GM21526 (cell line): ENCODE results near the gene CINP.
"Not testable (repeated sequence)": the region's sequence is repeated elsewhere in the genome, so short reads cannot be mapped to it uniquely, and the experiment has no call there.

Source experiments
- ATAC-seq: cut with Tn5 transposase; IDR thresholded peaks from one replicate; pipeline ENCODE4 v1.9.1; 2021; ENCODE audit warnings: moderate library complexity; ENCODE audit not compliant: unreplicated experiment, low FRiP score

The CINP gene

DNA sequence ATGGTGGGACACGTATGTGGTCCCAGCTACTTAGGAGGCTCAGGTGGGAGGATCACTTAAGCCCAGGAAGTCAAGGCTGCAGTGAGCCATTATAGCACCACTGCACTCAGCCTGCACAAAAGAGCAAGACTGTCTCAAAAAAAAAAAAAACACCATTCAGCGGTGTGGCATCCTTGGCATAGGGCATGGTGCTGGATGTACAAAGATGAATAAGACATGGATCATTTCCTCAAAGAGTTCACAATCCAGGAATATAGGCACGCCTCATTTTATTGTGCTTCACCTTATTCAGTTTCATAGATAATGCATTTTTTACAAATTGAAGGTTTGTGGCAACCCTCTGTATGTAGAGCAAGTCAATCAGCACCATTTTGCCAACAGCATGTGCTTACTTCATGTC is 6.4 kb downstream of the CINP start:
- ATAC-seq: no peak

GRCh38 chr14:102353126-102353619 is 9.5 kb downstream of the CINP start:
- ATAC-seq: no peak

DNA sequence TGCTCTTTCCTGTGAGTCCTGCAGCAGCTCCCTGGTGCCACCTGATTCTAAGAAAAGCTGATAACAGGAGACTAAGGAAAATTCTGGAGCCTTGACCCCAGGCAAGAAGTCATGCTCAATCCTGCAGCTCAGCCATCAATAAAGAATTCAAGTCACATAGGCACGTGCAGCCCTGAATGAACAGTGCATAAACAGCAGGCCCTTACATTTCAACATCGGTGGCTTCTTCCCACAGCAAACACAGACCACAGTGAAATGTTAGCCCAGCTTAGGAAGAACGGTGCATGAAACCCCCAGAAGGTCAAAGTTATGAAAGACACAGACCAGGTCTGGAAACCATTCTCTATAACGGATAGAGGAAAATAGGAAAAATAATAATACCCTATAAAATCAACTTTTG is 10.5 kb downstream of the CINP start:
- no peak for ATAC-seq

DNA sequence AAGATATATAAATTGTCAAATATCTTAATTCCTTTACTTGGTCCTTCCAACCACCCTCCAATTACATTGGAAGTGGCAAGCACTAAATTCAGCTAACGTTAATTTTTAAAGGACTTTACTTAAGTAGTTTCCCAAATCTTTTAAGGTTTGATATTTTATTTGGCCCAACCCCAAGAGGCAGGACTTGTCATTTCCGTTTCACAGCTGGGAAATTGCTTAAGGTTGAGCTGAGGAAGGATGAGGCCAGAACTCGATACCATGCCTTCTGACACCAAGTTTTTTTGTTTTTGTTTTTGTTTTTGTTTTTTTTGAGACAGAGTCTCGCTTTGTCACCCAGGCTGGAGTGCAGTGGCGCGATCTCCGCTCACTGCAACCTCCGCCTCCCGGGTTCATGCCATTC is 11.1 kb downstream of the CINP start:
- ATAC-seq: not testable (repeated sequence)

DNA sequence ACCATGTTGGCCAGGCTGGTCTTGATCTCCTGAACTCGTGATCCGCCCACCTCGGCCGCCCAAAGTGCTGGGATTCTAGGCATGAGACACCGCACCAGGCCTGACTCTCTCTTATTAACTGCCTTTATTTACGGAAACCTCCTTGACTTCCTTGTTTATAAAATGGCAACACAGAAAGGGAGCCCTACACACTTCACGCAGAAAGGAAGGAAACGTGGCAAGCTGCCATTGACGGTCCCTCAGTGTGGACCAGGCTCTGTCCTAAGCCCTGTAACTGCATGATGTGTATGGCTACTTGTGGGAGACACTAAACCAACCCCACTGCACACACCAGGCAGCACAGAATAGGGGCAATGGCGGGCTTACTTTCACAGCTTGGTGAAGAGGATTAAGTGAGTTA is 11.7 kb downstream of the CINP start:
- ATAC-seq: no peak

DNA sequence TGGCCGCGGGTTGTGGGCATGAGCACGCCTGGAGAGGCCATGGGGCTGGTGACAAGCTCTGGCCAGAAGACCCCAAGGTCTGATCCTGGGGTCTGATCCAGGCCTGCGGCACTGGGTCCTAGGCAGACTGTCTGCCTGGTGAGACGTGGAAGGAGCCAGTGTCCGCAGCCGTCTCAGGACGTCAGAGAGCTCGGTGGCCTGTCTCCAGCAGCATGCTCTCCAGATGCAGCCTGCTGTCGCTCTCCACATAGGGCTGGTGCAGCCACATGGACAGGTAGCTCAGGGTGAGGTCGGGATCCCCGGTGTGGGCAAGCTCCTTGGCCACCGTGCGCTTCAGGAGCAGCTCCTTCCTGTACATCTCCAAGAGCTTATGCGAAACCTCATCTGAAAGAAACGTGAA is 14.3 kb downstream of the CINP start:
- ATAC-seq: no peak

GRCh38 chr14:102346645-102347044 is 16.0 kb downstream of the CINP start:
- ATAC-seq: no peak

GRCh38 chr14:102345232-102345631 is 17.5 kb downstream of the CINP start:
- ATAC-seq: no peak

GRCh38 chr14:102344485-102344884 is 18.2 kb downstream of the CINP start:
- no peak for ATAC-seq

- ATAC-seq: no peak
These were observed 18.6 kb downstream of the CINP start for GRCh38 chr14:102344084-102344483.

DNA sequence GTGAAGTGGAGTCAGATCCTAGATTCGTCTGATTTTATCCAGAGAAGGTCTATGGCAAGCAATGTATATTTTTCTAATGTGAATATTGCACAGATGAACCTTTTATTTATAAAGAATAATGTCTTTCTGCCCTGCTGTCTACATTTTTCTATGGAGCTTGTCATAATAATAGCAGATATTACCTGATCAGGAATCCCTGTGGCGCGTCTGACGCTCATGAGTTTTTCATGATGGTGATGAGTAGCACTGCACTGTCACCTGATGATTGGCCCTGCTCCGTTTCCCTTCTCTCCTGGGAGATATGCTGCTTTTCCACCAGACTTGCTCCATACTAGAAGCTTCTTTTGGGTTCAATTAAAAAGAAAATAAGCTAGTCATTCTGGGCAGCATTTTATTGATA is 20.5 kb downstream of the CINP start:
- no peak for ATAC-seq

DNA sequence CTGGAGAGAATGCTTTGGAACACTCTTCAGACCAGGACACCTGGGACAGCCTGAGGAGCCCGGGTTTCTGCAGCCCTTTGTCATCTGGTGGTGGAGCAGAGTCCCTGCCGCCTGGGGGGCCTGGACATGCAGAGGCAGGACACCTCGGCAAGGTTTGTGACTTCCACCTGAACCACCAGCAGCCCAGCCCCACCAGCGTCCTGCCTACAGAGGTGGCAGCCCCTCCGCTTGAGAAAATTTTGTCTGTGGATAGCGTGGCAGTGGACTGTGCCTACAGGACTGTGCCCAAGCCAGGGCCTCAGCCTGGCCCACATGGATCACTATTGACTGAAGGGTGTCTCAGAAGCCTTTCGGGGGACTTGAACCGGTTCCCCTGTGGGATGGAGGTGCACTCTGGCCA is 21.1 kb downstream of the CINP start:
- no peak for ATAC-seq

DNA sequence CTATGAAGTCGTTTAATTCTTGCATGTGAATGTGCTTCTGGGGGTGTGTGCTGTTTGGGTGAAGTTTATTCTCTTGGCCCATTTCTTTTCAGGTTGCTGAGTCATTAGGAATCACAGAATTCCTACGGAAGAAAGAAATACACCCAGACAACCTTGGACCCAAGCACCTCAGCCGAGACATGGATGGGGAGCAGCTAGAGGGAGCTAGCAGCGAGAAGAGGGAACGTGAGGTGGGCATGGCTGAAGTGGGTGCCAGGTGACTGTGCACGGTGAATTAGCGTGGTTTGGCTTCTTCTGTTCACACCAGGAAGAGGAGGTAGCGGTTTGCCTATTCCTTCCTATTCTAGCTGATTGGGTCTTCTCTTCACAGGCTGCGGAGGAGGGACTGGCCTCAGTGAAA is 24.0 kb downstream of the CINP start:
- ATAC-seq: no peak

DNA sequence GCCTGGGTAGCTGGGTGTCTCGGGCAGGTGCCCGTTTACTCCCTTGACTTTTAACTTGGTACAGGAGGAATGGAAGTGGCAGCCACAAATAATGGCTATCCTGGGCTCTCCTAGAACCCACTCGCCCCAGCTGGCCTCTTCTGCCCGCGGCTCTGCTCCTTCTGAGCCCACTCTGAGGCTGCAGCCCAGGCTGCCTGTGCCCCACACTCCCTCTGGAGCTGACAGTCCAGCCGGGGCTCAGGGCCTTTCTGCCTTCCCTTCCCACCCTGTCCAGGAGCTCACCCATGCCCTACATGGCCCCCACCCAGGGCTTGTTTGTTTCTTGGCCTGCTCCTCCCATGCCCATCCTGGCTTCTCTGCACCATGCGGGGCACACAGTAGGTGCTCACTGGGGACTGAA is 27.5 kb downstream of the CINP start:
- ATAC-seq: no peak

GRCh38 chr14:102333795-102334705 is 28.6 kb downstream of the CINP start:
- no peak for ATAC-seq

DNA sequence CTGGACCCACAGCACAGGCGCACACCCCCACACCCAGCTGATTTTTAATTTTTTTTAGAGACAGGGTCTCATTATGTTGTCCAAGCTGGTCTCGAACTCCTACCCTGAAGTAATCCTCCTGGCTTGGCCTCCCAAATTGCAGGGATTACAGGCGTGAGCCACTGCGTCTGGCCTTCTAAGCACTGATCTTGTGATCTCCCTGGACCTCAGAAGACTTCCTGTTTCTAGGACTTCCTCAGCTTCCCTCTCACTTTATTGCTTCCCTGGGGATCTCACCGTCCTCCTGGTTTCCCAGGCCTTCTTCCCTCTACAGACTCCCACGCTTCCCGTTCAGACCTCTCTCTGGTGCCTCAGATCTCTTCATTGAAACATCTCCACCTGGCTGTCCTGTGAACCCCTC is 29.3 kb downstream of the CINP start:
- ATAC-seq: no peak

- ATAC-seq: no peak
These were observed 31.9 kb downstream of the CINP start for GRCh38 chr14:102330806-102331205.

- ATAC-seq: not testable (repeated sequence)
These were observed 33.3 kb downstream of the CINP start for GRCh38 chr14:102329381-102329780.

GRCh38 chr14:102326583-102326982 is 36.1 kb downstream of the CINP start:
- ATAC-seq: no peak

DNA sequence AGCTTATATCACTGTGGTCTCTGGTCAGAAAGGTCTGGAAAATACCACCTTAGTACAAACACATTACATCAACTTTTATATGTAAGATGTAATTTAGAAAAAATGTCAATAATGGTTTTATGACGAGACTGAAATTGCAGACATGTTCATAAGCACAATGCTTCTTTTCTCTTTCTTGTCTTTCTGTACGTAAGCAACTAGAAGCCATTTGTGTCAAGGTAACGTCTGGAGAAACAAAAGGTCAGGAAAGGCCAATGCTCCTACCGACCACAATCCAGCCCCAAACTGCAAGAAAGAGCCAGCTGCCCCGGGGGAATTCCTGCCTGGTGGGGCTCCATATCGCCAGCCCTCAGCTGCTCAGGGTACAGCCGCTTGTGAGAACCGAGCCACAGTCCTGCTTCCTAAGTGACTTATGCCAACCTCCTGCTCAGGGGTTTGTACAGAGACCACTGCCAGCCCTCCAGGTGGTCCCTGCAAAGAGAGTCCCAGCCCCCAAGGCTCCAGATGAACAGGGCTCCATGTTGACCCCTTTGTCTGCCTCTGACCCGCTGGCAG is 36.8 kb downstream of the CINP start:
- no peak for ATAC-seq

DNA sequence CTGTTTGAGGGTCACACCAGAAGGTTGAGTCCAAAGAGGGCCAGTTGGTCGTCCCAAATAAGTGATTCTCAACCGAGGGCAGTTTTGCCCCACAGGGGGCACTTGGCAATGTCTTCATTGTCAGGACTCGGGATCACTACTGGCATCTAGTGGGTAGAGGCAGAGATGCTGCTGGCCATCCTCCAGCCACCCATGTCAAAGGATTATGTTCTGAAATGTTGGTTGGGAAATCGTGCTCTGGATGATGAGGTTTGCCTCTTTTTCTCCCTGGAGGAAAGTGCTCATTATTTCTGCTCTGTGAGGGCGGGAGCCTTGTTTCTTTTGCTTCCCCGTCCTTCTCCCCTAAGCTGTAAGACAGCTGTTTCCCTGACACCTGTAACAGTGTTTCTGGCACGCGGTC is 39.6 kb downstream of the CINP start:
- ATAC-seq: no peak
